GM21737 (cell line): ENCODE measurements around the gene RPS2.
"Not testable (repeated sequence)": the region's sequence is repeated elsewhere in the genome, so short reads cannot be mapped to it uniquely, and the experiment has no call there.

ENCODE experiments used
- ATAC-seq: cut with Tn5 transposase; IDR thresholded peaks from one replicate; pipeline ENCODE4 v1.9.1; 2021; ENCODE audit warnings: mild to moderate bottlenecking, moderate library complexity; ENCODE audit not compliant: unreplicated experiment

Gene RPS2

DNA sequence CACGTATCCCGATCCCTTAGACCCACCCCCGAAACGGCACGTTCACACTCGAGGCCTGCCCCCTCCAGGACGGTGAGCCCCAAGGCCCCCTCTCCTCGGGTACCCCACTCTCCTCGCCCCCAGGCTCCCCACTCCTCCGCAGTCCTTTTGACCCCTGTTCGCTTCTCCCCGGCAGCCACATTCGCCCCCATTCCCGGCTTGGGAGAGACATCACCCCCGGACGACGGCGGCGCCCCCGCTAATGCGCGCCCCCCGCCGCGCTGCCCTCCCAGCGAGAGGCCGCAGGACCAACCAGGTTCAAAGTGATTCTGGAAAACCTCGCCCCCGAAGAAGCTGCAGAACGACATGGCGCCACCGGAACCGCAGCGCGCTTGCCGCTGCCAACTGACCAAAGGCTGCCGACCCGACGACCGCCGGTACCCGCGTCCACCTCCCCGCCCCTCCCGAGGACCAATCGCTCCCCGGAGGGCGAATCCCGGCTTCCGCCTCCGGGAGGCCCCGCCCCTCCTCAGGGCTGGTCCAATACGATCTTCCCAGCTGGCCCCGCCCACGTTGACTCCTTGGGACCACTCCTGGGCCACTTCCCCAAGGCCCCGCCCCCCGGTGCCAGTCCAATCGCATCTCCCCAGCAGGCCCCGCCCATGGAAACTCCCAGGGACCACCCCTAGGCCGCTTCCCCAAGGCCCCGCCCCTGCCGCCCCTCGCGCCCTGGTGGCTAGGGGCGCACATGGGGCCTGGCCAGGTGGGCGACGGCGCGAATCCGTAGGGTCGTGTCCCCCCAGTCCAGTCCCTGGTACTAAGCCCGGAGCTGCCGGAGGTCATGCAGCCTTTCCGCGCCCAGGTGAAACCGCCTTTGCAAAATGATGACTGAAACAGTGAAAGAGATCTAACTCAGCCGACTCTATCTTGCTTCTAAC lies 21.6 kb downstream of the RPS2 start, which contains the start of gene MSRB1:
Gene MSRB1, minus strand, starts transcription at position 390 of the 917 bp plus-strand sequence. Its CDS starts 43 bp downstream, at position 347.
- peak; percentile 84 for ATAC-seq

DNA sequence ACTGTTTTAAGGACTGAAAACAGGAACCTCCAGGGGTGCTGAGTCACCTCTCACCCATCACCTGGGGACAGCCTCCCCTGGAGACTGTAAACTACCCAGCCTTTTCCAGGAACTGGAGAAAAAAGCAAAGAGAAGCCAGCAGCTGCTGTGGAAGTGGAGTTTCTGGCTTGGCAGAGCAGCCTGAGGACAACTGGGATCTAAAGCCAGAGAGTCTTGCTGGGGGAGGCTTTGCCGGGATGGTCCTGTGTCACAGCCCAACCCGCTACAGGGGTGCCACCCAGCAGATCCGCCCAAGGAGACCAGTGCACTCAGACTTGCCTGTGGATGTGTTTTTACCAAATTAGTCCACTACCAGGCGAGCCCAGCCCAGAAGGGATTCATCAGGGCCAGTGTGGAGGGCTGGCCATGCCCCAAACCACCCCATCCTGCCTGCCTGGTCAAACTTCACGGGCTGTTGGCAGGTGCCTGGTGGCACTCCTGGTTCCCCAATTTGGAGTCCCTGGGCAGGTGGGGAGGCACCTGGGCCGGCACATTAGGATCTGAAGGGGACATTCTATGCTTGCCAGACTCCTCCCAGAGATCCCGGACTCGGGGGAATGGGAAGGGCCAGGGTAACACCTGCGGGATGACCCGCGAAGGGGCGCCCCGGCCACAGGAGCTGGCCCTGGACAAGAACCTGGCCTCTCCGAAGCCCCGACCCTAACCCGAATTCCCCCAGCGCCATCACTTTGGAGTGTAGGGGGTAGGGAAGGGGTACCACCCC lies 22.4 kb downstream of the RPS2 start:
- ATAC-seq: no peak

DNA sequence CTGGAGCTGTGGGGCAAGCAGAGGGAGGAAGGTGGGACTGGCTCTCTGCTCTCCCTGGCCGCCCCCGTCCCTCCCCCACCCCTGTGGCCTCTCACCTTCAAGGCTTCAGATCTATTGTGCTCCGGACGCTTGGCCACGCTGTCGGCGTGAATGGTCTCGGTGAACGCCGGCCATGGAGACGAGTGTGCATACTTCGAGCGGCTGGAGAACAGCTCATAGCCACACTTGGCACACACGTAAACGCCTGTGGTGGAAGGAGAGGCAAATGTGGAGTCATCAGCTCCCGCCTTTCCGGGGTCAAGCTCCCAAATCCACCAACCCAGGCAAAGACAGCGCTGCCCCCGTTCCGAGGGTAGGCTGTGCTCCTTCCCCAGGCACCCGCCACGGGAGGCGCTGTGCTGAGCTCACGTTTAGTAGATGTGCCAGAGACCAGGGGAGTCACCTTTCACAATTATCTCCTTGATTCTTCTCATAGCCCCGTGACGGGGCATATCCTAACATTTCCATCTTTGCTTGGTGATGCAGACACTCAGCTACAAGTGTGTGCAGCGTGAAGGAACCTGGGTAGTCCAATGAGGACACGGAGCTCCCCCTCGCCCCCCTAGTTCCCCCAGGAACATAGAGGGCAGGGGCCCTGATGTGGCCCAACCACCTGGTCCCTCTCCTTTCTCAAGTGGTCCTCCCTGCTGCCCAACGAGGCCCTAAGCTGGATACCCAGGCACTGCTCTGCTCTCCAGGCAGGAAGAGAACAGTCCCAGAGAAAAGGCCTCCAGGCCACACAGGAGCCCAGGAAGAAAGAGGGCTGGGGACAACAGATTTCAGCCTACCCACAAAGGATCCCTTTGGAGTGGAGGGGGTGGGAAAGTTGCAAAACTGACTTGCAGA lies 23.2 kb downstream of the RPS2 start:
- ATAC-seq: no peak

DNA sequence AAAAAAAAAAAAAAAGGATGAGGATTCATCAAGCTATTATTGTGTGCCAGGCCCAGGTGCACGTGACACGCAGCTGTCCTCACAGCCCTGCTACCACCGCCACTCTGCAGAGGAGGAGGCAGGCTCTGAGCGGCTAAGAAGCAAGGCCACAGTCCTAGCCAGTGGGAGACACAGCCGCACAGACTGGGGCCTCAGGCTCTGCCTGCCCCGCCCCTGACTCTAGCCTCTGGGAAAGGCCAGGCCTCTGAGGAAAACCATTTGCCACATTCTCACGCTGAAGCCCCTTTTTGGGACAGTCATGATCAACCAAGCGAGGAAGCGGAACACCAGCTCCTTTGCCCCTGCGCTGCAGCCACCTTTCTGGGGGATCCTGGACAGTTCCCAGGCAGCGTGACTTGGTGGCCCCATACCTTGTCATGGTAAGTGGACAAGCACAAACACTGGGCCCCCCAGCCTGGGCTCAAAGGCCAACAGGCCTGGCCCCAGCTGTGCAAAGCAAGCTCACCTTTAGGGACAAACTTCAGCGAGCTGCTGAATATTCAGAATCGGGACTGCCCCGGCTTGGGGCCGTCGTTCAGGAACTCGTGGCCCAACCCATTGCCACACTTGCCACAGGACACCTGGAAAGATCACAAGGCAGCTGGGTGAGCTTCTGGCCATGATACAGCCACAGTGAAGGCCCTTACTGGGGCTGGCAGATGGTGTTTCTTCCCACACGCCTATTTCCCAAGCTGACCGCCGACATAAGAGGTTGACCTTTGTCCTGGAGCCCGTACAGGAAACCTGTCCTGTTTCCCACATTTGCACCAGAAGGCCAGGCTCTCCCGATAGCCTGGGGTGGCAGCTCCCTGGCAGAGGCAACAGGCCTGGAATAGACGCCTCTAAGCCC lies 24.1 kb downstream of the RPS2 start:
- ATAC-seq: no peak

DNA sequence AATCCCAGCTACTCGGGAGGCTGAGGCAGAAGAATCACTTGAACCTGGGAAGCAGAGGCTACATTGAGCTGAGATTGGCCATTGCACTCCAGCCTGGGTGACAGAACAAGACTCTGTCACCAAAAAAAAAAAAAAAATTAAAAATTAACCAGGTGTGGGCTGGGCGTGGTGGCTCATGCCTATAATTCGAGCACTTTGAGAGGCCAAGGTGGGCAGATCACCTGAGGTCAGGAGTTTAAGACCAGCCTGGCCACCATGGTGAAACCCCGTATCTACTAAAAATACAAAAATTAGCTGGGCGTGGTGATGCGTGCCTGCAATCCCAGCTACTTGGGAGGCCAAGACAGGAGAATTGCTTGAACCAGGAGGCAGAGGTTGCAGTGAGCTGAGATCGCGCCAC lies 24.8 kb downstream of the RPS2 start:
- not testable (repeated sequence) for ATAC-seq

DNA sequence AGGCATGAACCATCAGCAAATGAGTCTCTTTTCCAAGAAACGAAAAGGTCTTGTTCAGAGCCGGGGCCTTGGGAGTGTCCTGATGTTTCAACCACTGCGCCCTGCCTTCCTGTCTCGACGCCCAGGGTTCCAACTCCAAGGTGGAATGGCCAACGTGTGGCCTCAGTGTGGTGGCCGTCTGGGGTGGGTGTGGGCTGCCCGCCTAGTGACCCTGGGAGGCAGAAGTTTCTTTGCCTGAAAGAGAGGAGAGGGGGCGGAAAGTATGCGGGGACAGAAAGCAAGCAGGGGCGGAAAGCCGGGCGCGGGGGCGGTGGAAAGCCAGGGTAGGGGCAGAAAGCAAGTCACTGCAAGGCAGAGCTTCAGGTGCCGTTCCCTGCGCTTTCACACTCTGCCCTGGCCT lies 25.7 kb downstream of the RPS2 start:
- ATAC-seq: no peak

DNA sequence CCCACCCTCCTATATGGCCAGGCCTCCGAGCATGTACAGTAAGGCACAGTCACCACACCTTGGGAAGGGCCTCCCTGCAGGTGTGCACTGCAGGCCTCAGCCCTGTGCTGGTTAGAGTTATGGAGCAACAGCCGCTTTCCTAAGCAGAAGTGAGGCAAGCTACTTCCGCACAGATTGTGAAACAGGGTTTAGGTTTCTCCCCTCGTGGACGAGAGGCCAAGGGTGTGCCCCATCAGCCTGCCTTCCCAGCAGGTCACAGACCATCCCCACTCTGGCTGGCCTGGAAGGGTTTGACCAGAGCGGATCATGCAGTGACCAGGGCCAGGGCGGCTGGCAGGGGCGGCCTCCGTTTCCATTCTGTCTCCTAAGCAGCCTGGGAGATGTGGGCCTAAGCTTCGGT lies 26.3 kb downstream of the RPS2 start:
- ATAC-seq: no peak

DNA sequence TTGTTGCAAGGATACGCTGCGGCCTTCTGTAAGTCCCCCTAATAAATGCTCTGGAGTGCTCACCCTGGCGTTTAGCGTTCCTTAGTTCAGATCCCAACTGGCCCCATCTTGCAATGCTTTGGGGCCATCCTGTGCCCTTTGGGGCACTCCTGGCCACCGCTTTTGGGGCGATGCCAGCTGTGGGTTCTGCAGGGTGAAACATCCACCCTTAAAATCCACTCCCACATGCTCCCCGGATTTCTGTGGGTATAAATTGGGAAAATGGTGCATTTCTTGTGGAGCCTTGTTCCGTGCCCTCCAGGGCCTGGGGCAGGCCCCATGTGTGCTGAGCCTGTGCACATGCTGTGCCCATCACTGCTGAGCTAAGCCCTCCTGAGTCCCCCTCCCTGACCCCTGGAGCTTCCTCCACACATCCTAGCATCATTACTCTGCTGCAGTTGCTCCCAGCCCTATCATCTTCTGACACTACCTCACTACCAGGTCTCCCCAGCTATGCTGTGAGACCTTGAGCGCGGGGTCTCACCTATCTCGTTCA lies 27.6 kb downstream of the RPS2 start:
- no peak for ATAC-seq

DNA sequence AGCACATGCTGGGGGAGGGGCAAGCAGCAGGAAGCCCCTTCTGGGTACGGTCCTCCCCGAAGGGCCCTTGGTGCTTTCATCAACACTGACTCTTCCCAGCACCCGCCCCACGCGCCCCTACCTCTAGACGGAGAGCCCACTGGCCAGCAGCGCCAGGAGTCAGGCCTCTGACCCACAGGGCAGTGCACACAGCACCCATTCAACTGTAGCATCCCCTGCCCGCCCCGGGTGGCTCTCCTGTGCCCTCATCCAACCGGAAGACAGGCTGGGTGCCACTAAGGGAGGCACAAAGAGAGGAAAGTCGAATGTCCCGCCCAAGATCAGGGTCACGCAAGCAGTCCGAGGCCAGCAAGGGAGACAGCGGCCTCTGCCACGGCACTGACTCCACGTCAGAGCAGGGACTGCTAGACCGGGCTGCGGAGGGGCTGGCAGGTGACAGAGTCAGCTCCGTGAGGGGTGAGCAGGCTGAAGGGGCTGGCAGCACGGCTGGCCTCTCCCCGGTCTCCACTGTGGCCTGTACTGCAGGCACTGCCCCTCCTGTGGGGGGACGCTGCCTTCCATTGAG lies 31.4 kb downstream of the RPS2 start:
- ATAC-seq: no peak

DNA sequence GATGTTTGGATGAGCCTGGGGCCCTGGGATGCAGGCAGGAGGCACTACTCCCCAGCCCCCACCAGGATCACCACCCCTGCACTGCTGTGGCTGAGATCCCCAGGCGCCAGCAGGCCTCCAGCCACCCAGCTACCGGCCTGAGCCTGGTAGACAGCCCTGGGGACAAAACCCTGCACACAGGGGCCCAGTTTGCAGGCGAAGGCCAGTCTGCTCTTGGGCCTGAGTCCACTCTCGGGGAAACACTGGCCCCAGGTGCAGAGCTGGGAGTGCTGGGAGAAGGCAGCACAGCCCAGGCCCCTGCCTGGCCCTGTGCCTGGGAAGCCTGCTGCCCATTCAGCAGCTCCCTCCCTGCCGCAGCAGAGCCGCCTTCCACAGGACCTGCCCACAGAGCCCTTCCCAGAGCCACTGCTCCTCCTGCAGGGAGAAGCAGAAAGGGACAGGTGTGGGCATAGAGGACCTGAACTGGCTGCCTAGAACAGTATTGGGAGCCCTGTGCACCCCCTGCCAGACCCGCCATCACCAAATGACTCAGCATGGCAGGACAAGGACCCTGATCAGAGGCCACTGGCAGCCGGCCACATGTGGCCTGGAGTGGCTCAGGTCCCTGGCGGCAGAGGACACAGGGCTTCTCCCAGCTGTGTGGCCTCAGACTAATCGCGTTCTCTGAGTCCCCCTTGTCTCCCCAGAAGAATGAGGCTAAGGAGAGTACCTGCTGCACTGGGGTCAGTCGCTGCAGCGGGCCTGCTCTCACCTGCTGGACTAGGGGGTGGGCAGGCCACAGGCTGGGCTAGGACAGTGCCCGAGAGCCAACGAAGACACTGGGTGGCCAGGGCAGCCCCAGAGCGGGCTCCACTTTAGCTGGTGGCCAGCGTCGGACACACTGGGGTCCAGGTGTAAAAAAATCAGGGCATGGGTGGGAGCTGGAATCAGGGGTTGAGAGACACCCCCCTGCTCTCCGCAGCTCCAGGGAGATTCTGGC lies 32.3 kb downstream of the RPS2 start:
- no peak for ATAC-seq

DNA sequence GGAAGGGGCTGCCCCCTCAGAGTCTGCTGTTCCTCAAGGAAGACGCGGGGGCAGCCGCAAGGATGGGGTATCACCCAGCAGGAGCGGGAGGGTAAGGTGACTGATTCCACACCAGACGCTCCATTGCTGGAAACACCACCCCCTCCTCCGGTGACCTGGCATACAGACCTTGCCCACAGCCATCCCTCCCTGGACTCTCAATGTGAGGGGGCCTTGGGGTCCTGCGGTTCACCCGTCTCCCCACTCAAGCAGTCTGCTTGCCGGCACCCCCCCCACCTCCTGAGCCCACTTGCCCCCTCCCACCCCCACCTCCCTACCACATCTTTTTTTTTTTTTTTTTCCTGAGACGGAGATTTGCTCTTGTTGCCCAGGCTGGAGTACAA lies 34.3 kb downstream of the RPS2 start:
- ATAC-seq: no peak

DNA sequence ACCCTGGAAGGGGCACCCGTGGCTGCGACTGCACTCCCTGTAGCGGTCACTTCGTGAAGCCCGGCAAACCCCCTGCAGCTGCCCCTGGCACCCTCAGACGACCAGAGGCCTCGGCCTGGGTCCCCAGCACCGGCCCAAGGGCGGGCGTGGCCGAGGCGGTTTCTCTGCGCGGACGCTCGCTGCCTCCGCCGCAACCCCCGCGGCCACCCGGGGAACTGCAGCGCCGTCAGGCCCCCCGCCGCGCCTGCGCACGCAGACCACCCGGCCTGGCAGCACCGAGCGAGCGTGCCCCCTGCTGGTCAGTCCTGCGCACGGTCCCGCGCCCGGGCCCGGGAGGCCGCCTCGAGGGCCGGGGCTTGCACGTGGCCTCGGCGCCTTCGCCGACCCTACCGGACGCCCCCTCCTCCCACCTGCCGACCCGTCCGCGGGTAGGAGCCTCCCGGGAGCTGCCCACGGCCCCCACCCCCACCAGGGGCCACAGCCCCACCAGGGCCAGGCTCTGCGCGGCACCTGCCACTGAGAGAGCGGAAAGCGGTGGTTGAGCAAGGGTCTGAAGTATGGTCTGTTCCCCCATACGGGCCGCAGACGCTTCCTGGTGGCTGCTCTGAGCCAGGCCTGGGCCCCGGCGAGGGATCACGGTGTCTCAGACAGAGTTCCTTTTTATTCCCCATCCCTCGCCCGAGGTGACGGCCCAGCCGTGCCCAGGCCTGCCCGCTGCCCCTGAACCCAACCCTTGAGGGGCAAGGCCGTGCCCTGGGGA lies 34.9 kb downstream of the RPS2 start:
- ATAC-seq: peak; percentile 86

DNA sequence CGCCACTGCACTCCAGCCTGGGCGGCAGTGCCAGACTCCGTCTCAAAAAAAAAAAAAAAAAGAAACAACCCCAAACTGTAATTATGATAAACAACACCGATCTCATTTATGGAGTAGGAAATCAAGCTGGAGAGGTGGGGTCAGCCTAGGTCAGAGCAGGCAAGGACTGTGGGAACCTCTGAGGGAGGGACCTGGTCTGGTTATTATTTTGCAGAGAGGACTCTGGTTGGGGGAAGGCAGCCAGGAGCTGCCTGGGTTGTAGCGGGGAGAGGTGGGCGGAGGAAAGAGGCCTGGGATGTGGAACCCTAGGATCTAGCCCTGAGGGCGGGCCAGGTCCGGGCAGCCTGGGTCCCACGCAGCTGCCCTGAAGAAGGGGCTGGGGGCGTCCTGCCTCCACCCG lies 35.5 kb downstream of the RPS2 start:
- ATAC-seq: no peak

DNA sequence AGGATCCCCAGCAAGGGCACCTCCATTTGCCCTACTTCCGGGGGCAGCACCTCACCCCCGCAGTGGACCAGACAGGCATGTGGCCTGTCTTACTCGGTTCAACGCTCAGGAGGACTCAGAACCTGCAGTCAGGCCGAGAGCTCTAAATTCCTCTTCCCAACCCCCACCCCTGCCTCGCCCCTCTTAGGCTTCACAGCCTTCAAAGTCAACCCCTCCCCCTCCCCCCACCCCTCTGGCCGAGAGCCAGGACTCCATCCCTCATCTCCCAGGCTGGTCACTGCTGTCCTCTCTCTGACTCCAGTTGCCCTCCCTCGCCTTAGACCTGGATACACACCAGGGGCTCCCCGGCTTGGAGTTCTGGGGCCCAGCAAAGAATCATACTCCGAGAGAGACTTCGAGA lies 38.4 kb downstream of the RPS2 start:
- ATAC-seq: no peak

DNA sequence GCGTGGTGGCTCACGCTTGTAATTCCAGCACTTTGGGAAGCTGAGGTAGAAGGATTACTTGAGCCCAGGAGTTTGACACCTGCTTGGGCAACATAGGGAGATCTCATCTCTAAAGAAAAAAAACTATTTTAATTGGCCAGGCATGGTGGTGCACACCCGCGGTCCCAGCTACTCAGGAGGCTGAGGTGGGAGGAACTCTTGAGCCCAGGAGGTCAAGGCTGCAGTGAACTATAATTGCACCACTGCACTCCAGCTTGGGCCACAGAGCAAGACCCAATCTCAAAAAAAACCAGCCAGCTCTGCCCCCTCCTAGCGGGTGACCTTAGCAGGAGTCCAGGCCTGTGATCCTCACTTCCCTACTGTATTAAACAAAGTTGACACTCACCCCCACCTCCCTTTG lies 40.5 kb downstream of the RPS2 start:
- ATAC-seq: no peak

DNA sequence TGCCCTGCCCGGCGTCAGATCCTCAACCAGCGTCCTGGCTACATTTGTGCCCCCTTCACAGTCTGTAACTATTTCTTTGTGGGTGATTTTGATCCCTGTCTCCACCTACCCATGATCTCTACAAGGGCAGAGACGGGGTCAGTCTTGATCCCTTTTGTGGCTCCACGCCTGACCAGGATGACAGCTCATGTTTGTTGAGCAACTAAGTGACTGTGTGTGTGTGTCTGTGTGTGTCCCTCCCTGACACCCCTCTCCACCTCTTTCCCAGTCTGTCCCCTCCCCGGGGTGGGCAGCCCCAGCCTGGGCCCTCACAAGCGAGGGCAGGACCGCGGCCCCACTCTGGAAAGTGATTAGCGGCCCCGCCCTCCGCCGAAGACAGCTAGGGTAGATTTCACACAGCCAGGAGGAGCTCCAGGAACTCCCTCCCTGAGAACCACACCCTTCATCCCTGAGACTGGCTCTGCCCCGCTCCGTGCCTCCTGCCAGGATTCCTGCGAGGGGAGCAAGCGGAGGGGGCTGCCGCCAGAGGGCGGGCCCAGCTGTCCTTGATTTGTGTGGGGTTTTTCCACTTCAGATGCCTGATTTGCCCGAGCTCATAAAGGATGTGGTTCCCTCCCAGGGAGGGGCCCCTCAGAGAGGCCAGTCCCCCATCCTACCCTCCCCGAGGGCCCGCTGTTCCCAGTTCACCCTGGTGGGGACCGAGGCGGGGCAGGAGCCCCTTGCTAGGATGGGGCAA lies 41.2 kb downstream of the RPS2 start:
- ATAC-seq: no peak

DNA sequence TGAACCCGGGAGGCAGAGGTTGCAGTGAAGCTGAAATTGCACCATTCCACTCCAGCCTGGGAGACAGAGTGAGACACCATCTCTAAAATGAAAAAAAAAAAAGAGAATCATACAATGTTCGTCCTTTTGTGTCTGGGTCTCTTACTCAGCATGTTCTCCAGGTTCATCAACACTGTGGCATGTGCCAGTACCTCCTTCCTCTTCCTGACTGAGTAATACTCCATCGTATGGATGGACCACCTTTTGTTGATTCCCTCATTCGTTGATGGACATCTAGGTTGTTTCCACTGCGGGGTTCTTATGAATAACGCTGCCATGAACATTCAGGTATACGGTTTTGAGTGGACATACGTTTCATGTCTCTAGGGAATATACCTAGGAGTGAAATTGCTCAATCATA lies 42.3 kb downstream of the RPS2 start:
- ATAC-seq: no peak
